ENCODE data around the gene ATP6V1B1. TPM values are rescaled to one million over a fixed set of nuclear protein-coding genes. Genes with fewer than 3 reads are reported as not detected.
A peak's percentile ranks its signal among the peaks of the same experiment; 100 is the strongest.

Gene ATP6V1B1
- total RNA-seq, 1 donor from 2014 or later: not detected

DNA sequence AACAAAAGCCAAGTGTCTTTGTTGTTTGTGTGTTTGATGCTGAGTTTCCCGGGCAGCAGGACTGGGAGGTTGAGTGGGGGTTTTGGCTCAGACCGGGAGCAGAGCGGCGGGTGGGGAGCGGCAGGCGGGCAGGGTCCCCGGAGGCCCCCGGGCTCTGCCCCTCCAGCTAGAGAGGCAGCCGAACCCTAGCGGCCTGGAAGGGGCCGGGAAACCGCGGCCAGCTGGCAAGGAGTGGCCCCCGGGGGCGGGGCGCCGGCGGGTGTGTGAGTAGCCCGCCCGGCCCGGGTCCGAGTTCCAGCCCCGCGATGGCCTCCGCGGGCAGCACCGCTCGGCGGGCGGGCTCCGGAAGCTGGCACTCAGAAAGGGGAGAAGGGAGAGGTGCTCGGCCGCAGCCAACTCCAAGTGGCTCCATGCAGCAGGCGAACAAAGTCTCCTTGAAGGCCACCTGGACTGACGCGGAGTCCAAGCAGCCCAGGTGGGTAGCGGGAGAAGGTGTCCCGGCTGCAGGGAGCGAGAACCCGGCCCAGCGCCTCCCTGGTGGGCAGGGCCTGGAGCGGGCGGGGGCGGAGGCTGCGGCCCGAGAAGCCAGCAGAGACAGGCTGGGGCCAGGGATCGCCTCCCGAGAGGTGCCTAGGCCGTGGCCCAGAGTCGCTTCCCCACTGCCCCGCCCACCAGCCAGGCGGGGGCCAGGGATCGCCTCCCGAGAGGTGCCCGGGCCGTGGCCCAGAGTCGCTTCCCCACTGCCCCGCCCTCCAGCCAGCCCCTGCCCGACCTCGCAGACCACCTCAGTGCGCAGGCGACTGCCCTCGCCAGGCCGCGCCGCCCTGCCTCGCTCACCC lies 42.9 kb downstream of the ATP6V1B1 start, which contains the start of gene ANKRD53:
Gene ANKRD53, plus strand, starts transcription at position 290 of the 839 bp plus-strand sequence. Its CDS starts 16 bp downstream, at position 306.
- H3K36me3 ChIP-seq (ENCODE audit: control insufficient read depth, insufficient read depth, low read length): no peaks in the 10 kb centered on the region
- FAIRE-seq: no peak
- DNase-seq (ENCODE audit: low read depth): peak; percentile 15
- H3K27me3 ChIP-seq (ENCODE audit: control insufficient read depth, insufficient read depth, low read length): no peaks in the 10 kb centered on the region
- peak within 1 kb of the TSS; percentile 51 for H3K4me3 ChIP-seq (ENCODE audit: low read depth, low read length)
- TF ChIP-seq, protein P1, sequence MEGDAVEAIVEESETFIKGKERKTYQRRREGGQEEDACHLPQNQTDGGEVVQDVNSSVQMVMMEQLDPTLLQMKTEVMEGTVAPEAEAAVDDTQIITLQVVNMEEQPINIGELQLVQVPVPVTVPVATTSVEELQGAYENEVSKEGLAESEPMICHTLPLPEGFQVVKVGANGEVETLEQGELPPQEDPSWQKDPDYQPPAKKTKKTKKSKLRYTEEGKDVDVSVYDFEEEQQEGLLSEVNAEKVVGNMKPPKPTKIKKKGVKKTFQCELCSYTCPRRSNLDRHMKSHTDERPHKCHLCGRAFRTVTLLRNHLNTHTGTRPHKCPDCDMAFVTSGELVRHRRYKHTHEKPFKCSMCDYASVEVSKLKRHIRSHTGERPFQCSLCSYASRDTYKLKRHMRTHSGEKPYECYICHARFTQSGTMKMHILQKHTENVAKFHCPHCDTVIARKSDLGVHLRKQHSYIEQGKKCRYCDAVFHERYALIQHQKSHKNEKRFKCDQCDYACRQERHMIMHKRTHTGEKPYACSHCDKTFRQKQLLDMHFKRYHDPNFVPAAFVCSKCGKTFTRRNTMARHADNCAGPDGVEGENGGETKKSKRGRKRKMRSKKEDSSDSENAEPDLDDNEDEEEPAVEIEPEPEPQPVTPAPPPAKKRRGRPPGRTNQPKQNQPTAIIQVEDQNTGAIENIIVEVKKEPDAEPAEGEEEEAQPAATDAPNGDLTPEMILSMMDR (IDR thresholded peaks at IDR 0.05; ENCODE audit: insufficient read depth, low read length, severe bottlenecking): no peak

DNA sequence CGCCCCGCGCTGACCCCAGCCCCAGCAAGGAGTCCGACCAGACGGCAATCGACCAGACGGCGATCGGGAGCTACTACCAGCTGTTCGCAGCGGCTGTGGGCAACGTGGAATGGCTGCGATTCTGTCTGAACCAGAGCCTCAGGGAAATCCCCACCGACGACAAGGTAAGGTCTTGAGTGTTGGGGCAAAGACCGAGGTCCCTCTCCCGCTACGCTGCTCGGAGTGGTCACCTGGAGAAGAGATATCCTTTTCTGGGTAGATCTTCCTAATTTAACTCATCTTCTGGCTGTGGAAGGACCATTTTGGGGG lies 43.4 kb downstream of the ATP6V1B1 start:
- FAIRE-seq: no peak
- peak overlapping the region; percentile 51 for H3K4me3 ChIP-seq (ENCODE audit: low read depth, low read length)

DNA sequence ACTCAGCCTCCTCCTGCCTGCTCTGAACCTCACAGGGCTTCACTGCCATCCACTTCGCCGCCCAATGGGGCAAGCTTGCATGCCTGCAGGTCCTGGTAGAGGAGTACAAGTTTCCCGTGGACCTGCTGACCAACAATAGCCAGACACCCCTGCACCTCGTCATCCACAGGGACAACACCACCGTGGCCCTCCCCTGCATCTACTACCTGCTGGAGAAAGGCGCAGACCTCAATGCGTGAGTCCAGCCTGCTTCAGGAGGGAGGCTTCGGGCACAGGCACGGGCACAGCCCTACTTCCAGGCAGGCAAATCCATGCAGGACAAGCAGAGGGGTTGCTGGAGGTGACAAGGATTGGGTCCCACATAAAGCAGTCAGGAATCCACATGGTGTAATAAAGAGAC lies 43.9 kb downstream of the ATP6V1B1 start:
- H3K36me3 ChIP-seq (ENCODE audit: control insufficient read depth, insufficient read depth, low read length): no peaks in the 10 kb centered on the region
- TF ChIP-seq, protein P1 (IDR thresholded peaks at IDR 0.05; ENCODE audit: insufficient read depth, low read length, severe bottlenecking): no peak
- no peak for DNase-seq (ENCODE audit: low read depth)

More for the DNA sequence above, 43.4 kb downstream of the ATP6V1B1 start:
- TF ChIP-seq, protein P1 (IDR thresholded peaks at IDR 0.05; ENCODE audit: insufficient read depth, low read length, severe bottlenecking): no peak
- no peak for DNase-seq (ENCODE audit: low read depth)
- H3K27me3 ChIP-seq (ENCODE audit: control insufficient read depth, insufficient read depth, low read length): no peaks in the 10 kb centered on the region
- H3K36me3 ChIP-seq (ENCODE audit: control insufficient read depth, insufficient read depth, low read length): no peaks in the 10 kb centered on the region

DNA sequence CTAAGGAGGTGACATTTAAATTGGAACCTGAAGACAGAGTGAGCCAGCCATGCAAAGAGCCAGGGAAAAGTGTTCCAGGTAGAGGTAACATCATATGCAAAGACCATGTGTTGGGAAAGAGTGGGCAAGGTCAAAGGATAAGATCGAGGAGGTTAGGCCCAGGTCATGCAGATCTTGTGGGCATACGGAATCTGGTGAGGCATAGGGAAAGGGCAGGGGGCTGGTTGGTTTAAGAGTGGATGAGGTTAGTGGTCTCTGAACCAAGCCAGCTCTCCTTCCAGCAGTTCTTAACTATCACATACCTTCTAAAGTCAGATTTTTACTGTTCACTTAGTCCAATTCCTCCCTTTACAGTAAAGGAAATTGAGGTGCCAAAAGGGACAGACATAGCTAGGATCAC lies 45.7 kb downstream of the ATP6V1B1 start:
- H3K36me3 ChIP-seq (ENCODE audit: control insufficient read depth, insufficient read depth, low read length): peaks cover 1% of the 10 kb centered on the region
- no peak for DNase-seq (ENCODE audit: low read depth)
- FAIRE-seq: no peak
- H3K27me3 ChIP-seq (ENCODE audit: control insufficient read depth, insufficient read depth, low read length): no peaks in the 10 kb centered on the region
- TF ChIP-seq, protein P1 (IDR thresholded peaks at IDR 0.05; ENCODE audit: insufficient read depth, low read length, severe bottlenecking): no peak
- no peak overlapping the region for H3K4me3 ChIP-seq (ENCODE audit: low read depth, low read length)

More for the DNA sequence above, 43.9 kb downstream of the ATP6V1B1 start:
- FAIRE-seq: no peak
- H3K27me3 ChIP-seq (ENCODE audit: control insufficient read depth, insufficient read depth, low read length): no peaks in the 10 kb centered on the region
- H3K4me3 ChIP-seq (ENCODE audit: low read depth, low read length): no peak overlapping the region

DNA sequence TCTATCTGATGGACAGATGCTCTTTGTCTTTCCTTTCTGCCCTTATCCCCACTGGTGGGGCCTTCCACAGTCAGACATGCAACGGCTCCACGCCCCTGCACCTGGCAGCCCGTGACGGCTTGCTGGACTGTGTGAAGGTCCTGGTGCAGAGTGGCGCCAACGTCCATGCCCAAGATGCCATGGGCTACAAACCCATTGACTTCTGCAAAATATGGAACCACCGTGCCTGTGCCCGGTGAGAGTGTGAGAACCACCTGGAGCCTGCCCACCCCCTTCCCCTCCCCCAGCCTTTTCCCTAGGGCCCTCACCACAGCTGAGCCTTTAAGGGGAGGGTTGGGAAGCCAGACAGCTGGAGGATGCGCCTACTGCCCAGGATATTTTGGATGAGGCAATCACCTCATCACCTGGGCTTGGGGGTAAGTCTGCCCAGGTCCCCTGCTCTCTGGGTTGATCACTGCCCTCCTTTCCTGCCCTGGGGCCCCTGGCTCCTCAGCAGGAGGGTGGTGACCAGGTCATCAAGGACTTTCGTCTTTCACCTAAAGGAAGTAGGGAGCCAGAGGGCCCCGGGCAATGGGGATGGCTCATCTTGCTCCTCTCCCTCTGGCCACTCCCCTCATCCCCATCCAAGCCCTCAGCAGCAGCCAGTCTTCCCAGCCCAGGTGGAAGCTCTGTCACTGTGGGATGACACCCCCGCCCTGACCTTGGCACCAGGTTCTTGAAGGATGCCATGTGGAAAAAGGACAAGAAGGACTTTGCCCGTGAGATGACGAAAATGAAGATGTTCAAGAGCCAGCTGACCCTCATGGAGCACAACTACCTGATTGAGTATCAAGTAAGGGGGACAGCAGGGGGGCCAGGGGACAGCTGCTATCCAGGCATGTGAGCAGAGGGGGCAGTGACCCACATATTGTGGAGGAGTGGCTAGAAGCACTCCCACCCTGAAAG lies 46.4 kb downstream of the ATP6V1B1 start:
- FAIRE-seq: peak; percentile 28
- H3K4me3 ChIP-seq (ENCODE audit: low read depth, low read length): no peak overlapping the region
- no peak for DNase-seq (ENCODE audit: low read depth)
- TF ChIP-seq, protein P1 (IDR thresholded peaks at IDR 0.05; ENCODE audit: insufficient read depth, low read length, severe bottlenecking): no peak
- H3K27me3 ChIP-seq (ENCODE audit: control insufficient read depth, insufficient read depth, low read length): no peaks in the 10 kb centered on the region
- H3K36me3 ChIP-seq (ENCODE audit: control insufficient read depth, insufficient read depth, low read length): peaks cover 3% of the 10 kb centered on the region

All from bronchial epithelial cell (primary cell).